Astrocyte (in vitro differentiated cells and primary cell): Measurements from ENCODE around the gene YOD1. TPM values are rescaled to one million over a fixed set of nuclear protein-coding genes. Genes with fewer than 3 reads are reported as not detected.

Experiments used
- DNase-seq: peaks from one replicate; pipeline ENCODE4 v3.0.0-alpha.2; 2010; ENCODE audit warnings: low read depth
- FAIRE-seq: peaks from 2 replicates; lab custom pipeline; 2011; peaks lifted over from hg19 to GRCh38; lab: Jason Lieb, UNC
- H2AFZ ChIP-seq: 2 replicates; pipeline ENCODE4 v1.6.0; 2012; ENCODE audit warnings: low read depth, low read length, inconsistent platforms
- H3K27ac ChIP-seq: 2 replicates; pipeline ENCODE4 v1.5.1; 2011; ENCODE audit warnings: low read depth, low read length, inconsistent platforms
- H3K27me3 ChIP-seq: 2 replicates; pipeline ENCODE4 v1.6.0; 2011; ENCODE audit warnings: low read length, inconsistent platforms; ENCODE audit not compliant: insufficient read depth
- H3K36me3 ChIP-seq: 2 replicates; pipeline ENCODE4 v1.5.1; 2011; ENCODE audit warnings: low read length, inconsistent platforms; ENCODE audit not compliant: insufficient read depth
- H3K4me1 ChIP-seq: 2 replicates; pipeline ENCODE4 v1.5.1; 2011; ENCODE audit warnings: low read length, inconsistent platforms; ENCODE audit not compliant: insufficient read depth
- H3K4me2 ChIP-seq: 2 replicates; pipeline ENCODE4 v1.6.0; 2012; ENCODE audit warnings: low read length, inconsistent platforms
- H3K4me3 ChIP-seq: 2 replicates; pipeline ENCODE4 v1.5.1; 2011; ENCODE audit warnings: low read depth, mild to moderate bottlenecking, low read length, inconsistent platforms; ENCODE audit not compliant: insufficient read depth
- H3K79me2 ChIP-seq: 2 replicates; pipeline ENCODE4 v1.6.0; 2012; ENCODE audit warnings: mild to moderate bottlenecking, low read length, inconsistent platforms; ENCODE audit not compliant: insufficient read depth
- H3K9ac ChIP-seq: 2 replicates; pipeline ENCODE4 v1.6.0; 2012; ENCODE audit warnings: mild to moderate bottlenecking, low read length, inconsistent platforms
- H3K9me3 ChIP-seq: 2 replicates; pipeline ENCODE4 v1.5.1; 2012; ENCODE audit warnings: low read depth, mild to moderate bottlenecking, low read length, inconsistent platforms; ENCODE audit not compliant: insufficient read depth
- H4K20me1 ChIP-seq: 2 replicates; pipeline ENCODE4 v1.6.0; 2012; ENCODE audit warnings: low read length, inconsistent platforms; ENCODE audit not compliant: insufficient read depth
- H3K27ac Mint-ChIP-seq: one replicate; pipeline ENCODE4 v1.8.0; 2021; ENCODE audit warnings: mild to moderate bottlenecking, mixed read lengths; ENCODE audit not compliant: unreplicated experiment
- H3K27me3 Mint-ChIP-seq: one replicate; pipeline ENCODE4 v1.8.0; 2021; ENCODE audit warnings: low read depth, mixed read lengths; ENCODE audit not compliant: unreplicated experiment
- H3K36me3 Mint-ChIP-seq: one replicate; pipeline ENCODE4 v1.8.0; 2021; ENCODE audit warnings: low read depth, mixed read lengths; ENCODE audit not compliant: unreplicated experiment
- H3K4me1 Mint-ChIP-seq: one replicate; pipeline ENCODE4 v1.8.0; 2021; ENCODE audit warnings: low read depth, mixed read lengths; ENCODE audit not compliant: unreplicated experiment
- H3K4me3 Mint-ChIP-seq: one replicate; pipeline ENCODE4 v1.8.0; 2021; ENCODE audit warnings: mild to moderate bottlenecking, moderate library complexity, mixed read lengths; ENCODE audit not compliant: unreplicated experiment
- H3K9me3 Mint-ChIP-seq: one replicate; pipeline ENCODE4 v1.8.0; 2021; ENCODE audit warnings: mild to moderate bottlenecking, mixed read lengths; ENCODE audit not compliant: unreplicated experiment
- EZH2 ChIP-seq: IDR thresholded peaks from 2 replicates; pipeline ENCODE4 v1.6.1; 2012; ENCODE audit warnings: mild to moderate bottlenecking, low read length, inconsistent platforms; ENCODE audit not compliant: insufficient read depth
- total RNA-seq: library from RNA; stranded (reverse); gene quantifications from 2 replicates; pipeline ENCODE4 v1.2.1, GENCODE V29; 2021
- TF ChIP-seq, protein P1 (sequence below): IDR thresholded peaks from 2 replicates; pipeline ENCODE4 v1.5.1; 2011; ENCODE audit warnings: low read depth, mild to moderate bottlenecking, inconsistent platforms, low read length, moderate library complexity; ENCODE audit not compliant: insufficient read depth

The YOD1 gene
- total RNA-seq, 1 donor from 2014 or later = 14.8 TPM

DNA sequence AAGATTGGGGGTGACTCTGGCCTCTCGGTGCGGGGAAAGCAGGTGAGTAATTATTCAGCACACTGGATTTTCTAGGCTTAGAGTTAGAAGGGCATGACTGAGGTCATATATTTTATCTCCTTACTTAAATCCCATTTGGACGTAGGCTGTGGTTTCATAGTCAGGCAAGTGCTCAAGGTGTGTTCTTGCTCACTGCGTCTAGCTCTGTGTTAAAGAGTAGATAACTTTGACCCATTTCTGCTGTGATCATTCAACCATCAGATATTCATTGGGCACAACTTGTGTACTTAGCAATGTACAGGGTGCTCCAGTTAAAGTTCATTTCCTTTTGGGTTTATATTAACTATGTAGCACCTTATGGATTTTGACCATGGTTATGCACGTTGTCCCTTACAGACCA lies 16.7 kb upstream of the YOD1 start:
- H3K4me1 ChIP-seq = no peaks in the 10 kb centered on the region
- Mint-ChIP-seq H3K4me1 (no peaks in the 10 kb centered on the region), H3K4me3 (no peak overlapping the region), H3K27me3 (no peaks in the 10 kb centered on the region), H3K27ac (no peak overlapping the region), H3K36me3 (peaks cover 26% of the 10 kb centered on the region), H3K9me3 (peaks cover 2% of the 10 kb centered on the region)
- H3K79me2 ChIP-seq = no peaks in the 10 kb centered on the region
- H3K4me3 ChIP-seq = no peak overlapping the region
- FAIRE-seq (no peak), DNase-seq (no peak)
- H3K27me3 ChIP-seq = no peaks in the 10 kb centered on the region
- TF ChIP-seq EZH2 = no peak
- TF ChIP-seq, protein P1, sequence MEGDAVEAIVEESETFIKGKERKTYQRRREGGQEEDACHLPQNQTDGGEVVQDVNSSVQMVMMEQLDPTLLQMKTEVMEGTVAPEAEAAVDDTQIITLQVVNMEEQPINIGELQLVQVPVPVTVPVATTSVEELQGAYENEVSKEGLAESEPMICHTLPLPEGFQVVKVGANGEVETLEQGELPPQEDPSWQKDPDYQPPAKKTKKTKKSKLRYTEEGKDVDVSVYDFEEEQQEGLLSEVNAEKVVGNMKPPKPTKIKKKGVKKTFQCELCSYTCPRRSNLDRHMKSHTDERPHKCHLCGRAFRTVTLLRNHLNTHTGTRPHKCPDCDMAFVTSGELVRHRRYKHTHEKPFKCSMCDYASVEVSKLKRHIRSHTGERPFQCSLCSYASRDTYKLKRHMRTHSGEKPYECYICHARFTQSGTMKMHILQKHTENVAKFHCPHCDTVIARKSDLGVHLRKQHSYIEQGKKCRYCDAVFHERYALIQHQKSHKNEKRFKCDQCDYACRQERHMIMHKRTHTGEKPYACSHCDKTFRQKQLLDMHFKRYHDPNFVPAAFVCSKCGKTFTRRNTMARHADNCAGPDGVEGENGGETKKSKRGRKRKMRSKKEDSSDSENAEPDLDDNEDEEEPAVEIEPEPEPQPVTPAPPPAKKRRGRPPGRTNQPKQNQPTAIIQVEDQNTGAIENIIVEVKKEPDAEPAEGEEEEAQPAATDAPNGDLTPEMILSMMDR = no peak
- no peak overlapping the region for H2AFZ ChIP-seq
- no peak overlapping the region for H3K9ac ChIP-seq
- no peaks in the 10 kb centered on the region for H3K9me3 ChIP-seq
- H3K27ac ChIP-seq = no peak overlapping the region
- no peaks in the 10 kb centered on the region for H3K36me3 ChIP-seq
- no peak overlapping the region for H3K4me2 ChIP-seq
- no peaks in the 10 kb centered on the region for H4K20me1 ChIP-seq

DNA sequence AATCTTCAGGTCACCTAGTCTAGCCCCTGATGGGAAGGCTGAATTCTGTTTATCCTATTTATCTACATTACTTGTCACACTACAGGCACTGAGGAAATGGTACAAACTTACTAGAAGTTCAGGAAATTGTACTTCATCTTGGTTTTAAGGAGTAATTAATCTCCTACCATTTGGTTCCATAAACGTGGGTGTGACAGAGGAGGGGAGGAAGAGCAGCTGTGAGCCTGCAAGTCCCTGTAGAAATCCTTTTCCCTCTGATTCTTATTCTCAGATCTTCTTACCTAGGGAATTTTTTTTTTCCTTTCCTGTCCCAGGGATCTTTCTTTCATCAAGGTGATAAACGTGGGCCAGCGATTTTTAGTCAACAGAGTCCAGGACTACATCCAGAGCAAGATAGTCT lies 16.2 kb upstream of the YOD1 start:
- no peaks in the 10 kb centered on the region for H3K9me3 Mint-ChIP-seq
- no peak overlapping the region for H3K4me3 Mint-ChIP-seq
- no peak overlapping the region for H3K4me3 ChIP-seq
- H2AFZ ChIP-seq = no peak overlapping the region
- no peaks in the 10 kb centered on the region for H3K27me3 ChIP-seq
- H3K36me3 Mint-ChIP-seq = peaks cover 25% of the 10 kb centered on the region
- H3K9ac ChIP-seq = no peak overlapping the region
- H3K4me1 ChIP-seq = no peaks in the 10 kb centered on the region
- H3K27ac ChIP-seq = no peak overlapping the region
- no peaks in the 10 kb centered on the region for H3K4me1 Mint-ChIP-seq
- no peak for FAIRE-seq
- no peaks in the 10 kb centered on the region for H3K27me3 Mint-ChIP-seq
- no peaks in the 10 kb centered on the region for H3K36me3 ChIP-seq
- DNase-seq = no peak
- no peak overlapping the region for H3K27ac Mint-ChIP-seq
- no peaks in the 10 kb centered on the region for H4K20me1 ChIP-seq
- H3K4me2 ChIP-seq = no peak overlapping the region
- no peak for TF ChIP-seq EZH2
- TF ChIP-seq, protein P1 = no peak
- no peaks in the 10 kb centered on the region for H3K79me2 ChIP-seq
- H3K9me3 ChIP-seq = no peaks in the 10 kb centered on the region

DNA sequence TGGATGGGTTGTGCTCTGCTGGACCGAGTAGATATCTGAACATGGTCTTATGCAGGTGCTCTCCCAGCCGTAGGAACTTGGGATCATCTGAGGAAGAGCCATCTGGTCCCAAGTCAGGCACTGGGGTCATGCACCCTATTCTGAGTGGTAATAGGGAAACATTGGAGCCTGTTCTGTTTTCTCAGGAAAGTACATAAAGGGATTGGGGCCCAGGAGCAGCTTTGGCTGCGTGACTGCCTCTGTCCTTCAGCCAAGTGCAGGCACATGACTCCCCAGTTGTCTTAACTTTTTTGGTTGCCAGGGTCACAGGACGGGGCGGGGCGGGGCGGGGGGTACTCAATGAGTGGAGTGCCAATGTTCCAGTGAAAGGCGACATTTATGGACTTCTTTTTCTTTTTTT lies 13.6 kb upstream of the YOD1 start:
- Histone ChIP-seq H3K9ac (no peak overlapping the region), H3K27ac (no peak overlapping the region), H2AFZ (no peak overlapping the region), H3K36me3 (no peaks in the 10 kb centered on the region), H3K4me3 (no peak overlapping the region), H4K20me1 (no peaks in the 10 kb centered on the region), H3K79me2 (no peaks in the 10 kb centered on the region), H3K4me2 (no peak overlapping the region), H3K27me3 (no peaks in the 10 kb centered on the region), H3K9me3 (no peaks in the 10 kb centered on the region), H3K4me1 (no peaks in the 10 kb centered on the region)
- Mint-ChIP-seq H3K4me1 (no peaks in the 10 kb centered on the region), H3K4me3 (no peak overlapping the region), H3K27ac (no peak overlapping the region), H3K36me3 (peaks cover 24% of the 10 kb centered on the region), H3K9me3 (no peaks in the 10 kb centered on the region), H3K27me3 (no peaks in the 10 kb centered on the region)
- FAIRE-seq = no peak
- TF ChIP-seq, protein P1 = no peak
- no peak for TF ChIP-seq EZH2
- DNase-seq = no peak
